Embryonic facial prominence (tissue), 1 donor: Measurements from ENCODE around the gene SLC26A1.

Experiments used
- DNase-seq: peaks from one replicate; pipeline ENCODE4 v3.0.0-alpha.2; 2016; ENCODE audit errors: extremely low spot score

The SLC26A1 gene

DNA sequence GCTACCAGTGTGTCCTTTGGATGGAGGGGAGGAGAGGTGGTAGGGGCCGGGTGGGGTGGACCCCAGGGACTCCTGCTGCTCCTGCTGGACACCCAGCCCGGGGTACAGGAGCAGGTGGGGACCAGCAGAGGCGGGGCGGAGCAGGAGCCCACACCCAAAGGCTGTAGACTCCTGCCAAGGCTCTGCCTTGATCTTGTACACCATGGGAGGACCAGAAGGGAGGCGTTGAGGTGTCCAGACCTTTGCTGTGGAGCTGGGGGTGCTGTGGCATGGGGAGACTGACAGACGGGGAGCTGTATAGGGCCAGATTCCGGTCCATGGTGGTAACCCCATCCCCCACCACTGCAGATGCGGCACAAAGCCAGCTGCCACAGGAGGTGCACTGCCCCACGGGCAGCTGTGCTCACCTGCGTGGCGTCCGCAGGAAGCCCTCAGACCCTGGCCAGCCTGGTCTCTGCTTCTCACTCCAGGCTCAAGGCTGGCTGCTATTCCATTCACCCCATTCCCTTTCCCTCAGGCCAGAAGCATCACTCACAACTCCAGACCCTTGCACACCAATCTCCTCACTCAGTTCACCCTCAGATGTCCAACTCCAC, 5.0 kb upstream of the SLC26A1 start:
- DNase-seq = no peak

DNA sequence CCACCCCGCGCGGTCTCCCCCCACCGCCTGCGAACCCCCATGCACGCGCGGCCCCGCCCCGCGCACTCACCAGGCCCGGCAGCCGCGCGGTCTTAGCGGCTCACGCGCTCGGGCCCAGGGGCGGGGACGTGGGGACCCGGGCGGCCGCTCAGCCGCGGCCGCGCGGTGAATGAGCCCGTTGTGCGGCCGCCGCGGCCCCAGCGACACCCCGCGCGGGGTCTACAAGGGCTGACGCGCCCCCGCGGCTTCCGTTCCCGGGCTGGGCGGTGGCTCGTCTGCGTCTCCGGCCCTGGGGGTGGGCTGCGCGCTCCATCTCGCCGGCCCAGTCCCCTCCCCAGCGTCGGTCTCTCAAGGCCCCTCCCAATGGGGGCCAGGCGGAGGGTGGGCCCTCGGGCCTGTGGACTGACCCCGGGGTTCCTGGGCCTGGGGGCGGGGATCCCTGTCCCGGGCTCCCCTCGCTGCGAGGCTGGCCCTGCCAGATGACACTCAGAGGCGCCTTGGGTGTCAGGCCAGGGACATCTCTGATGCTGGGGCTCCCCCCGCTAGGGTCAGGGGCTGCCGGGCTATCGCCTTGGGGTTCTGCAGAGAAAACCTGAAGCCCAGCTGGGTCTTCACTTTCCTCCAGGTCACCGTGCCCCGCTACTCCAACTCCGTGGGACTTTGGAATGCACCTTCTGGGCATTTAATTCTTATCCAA, 4.3 kb upstream of the SLC26A1 start:
- no peak for DNase-seq

DNA sequence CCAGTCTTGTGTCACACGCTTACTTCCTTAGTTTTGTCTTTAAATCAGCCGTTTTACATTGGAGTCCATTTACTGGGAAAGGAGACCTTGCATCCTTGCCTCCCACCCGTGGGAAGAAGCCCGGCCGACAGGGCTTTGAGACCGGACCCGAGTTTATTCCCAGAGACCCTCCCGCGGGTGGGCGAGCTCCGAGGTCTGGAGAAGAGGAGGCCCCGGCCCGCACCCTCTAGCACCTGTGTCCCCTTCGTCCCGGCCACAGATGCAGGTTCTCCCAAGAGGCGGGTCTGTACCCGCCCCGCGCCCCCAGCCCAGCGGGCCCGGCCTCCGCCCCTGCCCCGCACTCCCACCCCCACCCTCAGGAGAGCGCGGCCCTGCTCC, 3.8 kb upstream of the SLC26A1 start:
- DNase-seq = no peak

DNA sequence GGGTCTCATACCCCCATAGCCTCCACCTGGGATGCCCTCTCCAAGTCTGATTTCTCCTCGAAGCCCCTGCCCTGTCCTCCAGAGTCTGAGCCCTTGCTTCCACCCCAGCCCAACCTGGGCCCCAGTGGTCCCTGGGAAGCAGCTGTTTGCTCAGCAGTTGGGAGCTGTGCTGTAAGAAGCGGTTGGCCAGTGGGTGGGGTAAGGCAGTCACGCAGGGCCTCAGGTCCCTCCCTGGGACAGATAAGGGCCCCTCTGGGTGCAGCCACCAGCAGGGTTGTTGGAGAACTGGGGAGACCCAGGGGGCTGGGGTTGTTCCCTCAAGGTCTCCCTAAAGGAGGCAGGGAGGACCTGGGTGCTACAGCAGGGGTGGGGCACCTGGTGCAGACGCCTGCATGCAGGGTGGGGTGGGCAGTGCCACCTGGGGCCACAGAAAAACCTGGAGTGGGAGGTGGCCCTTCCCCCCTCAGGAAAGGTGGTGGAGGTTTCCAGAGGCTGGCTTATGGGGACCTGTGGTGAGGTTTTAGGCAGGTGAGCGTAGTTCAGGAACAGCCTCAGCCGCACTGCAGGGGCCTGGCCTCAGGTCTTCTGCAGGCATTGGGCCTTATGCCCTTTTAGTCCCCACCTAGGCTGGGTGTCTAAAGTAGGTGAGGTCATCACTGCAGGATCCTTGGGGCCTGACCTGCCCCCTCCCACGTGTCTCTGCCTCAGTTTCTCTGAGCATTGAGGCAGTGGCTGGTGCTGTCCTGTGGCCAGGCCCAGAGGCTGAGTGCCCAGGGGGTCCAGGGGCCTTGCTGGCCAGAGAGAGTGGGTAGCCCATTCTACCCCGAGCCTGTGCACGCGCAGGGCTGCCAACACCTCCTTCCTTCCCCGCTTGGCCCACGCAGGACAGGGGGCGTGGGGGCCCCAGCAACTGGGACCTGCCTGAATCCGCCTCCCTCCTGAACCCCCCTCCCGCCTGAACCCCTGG, 3.1 kb upstream of the SLC26A1 start:
- DNase-seq = no peak

DNA sequence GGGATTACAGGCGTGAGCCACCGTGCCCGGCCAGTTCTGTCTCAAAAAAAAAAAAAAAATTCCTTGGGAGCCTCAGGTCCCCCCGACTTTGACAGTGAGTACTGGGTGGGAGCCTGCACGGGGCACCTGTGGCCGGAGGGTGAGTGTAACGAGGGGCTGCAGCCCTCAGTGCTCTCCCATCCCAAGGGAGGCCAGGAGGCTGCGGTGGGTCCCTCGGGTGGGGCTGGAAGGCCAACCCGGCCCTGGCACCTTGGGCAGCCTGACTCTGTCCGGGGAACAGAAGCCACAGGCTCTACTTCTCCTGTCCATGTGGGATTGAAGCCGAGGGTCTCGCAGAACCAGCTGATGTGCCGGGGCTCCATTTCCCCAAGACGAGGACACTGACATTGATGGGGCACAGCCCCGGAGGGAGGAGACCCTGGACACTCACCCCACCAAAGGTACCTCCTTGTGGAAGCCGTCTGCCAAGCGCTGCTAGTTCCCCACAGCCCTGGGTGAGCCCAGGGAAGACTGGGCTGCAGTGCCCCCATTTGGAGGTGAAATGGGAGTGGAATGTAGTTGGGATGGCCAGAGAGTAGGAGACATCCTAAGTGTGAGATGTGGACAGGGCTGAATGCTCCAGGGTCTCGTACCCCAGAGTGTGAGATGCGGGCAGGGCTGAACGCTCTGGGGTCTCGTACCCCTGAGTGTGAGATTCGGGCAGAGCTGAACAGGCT, 2.3 kb upstream of the SLC26A1 start:
- DNase-seq = no peak

DNA sequence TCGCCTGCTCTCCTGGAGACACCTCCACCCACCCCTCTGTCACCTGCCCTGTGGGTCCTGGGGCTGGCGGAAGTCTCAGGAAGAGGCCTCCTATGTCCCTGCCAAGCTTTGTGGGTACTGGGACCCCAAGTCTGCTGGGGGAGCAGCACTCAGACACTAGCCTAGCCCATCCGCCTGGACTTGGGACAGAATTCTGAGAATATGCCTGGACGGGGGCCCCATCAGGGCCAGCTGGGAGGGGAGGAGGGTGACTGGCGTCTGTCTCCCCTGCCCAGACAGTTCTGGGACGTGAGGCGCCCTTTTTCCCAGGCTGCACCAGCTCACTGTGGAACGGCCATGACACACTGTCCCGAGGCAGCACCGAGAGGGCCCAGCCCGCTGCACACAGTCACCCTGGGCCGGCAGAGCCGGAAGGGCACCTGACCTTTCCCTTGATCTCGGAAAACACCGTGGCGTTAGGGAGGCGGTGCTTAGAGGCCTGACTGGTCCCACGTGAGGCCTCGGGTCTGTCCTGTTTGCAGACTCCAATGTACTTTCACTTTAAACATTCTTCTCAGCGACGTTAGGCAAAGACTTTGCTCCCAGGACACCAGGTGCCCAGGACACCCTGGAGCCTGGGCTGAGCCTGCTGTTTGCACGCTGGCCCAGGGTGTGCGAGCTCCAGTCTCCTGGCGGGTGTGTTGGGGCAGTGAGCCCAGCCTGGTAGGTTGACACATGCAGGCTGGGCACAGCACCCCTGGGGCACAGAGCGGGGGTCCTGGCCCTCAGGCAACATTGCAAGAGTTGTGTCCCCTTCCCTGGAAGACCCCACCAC, 700 bp downstream of the SLC26A1 start:
- DNase-seq = no peak

DNA sequence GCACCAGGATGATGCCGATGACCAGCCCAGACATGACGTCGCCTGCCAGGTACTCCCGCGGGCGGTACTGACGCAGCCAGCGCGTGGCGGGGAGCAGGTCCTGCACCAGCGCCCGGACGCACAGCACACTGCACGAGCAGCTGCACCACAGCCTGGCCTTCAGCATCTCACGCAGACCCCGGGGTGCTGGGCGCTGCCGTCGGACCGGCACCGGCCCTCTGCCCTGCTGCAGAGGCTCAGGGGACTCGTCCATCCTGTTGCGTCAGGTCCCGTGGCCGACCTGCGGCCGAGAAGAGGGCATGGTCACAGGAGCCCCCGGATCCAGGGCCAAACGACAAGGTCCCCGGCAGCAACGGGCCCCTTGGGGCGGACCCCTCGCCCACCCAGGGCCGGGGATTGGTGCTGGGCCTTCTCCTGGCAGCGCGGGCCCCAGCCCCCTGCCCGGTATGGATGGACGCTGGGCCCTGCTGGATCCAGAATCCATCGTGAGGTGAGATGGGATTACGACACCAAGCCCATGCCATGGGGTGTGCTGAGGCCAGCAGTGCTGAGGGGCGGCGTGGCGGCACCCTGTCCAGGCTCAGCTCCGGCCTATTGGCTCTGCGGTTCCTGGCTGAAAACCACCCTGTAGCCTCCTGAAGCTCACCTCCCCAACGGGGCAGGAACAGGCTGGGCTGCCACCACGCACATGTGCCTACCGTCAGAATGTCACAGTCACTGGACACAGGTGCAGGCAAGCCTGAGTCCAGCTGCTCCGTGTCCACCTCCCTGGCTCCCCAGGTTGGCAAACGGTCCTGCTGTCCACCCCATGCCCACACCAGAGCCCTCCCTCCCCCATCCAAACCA, 1.5 kb downstream of the SLC26A1 start:
- no peak for DNase-seq

DNA sequence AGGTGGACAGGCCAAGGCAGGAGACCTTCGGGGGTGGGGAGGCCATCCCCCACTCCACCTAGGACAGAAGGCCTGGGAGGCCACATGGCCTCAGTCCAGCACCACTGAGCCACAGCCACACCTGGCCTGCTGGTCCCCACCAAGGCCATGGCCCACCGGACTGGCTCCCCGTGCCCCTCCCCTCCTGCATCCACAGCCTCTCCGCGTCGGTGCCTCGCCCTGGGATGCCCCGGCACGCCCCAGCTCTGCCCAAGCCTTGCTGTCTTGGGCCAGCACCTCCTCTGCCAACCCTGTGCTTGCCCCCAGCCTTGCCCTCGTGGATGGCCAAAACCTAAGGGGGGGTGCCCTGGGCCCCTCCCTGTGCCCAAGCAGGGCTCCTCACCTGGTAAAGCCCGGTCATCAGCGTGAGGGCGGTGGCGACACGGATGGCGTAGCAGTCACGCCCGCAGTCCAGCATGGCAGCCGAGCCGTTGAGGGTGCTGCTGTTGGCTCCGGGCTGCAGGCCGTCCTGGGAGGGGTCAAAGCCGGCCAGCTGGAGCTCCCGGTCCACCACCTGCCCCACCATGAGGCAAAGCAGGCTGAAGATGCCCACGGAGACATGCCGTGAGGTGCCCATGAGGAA, 2.3 kb downstream of the SLC26A1 start:
- DNase-seq = no peak

DNA sequence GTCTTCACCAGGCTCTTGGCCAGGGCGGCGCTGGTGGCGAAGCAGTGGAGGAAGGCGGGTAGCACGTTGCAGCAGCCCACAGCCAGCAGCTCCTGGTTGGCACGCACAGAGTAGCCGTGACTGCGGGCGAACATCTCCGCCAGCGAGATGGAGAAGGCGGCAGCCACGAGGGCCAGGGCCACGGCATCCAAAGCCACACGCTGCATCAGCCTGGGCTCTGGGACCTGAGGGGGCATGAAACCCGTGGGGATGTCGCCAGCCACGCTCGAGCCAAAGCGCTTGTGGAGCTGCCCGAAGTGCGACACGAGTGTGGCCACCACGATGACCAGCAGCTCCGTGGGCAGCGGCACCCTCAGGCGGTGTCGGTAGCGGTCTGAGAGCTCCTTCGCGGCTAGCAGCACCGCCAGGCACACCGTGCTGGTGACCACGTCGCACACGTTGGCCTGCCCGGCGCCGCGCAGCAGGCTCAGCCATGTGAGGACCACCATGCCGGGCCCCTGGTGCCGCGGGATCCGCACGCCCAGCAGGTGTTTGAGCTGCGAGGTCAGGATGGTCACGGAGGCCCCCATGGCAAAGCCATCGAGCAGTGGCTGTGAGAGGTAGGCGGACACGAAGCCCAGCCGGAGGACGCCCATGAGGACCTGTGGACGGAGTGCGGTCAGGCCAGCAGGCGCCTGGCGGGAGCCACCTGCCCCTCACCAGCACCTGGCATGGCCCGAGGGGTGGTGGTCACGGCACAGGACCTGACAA, 3.3 kb downstream of the SLC26A1 start:
- no peak for DNase-seq

DNA sequence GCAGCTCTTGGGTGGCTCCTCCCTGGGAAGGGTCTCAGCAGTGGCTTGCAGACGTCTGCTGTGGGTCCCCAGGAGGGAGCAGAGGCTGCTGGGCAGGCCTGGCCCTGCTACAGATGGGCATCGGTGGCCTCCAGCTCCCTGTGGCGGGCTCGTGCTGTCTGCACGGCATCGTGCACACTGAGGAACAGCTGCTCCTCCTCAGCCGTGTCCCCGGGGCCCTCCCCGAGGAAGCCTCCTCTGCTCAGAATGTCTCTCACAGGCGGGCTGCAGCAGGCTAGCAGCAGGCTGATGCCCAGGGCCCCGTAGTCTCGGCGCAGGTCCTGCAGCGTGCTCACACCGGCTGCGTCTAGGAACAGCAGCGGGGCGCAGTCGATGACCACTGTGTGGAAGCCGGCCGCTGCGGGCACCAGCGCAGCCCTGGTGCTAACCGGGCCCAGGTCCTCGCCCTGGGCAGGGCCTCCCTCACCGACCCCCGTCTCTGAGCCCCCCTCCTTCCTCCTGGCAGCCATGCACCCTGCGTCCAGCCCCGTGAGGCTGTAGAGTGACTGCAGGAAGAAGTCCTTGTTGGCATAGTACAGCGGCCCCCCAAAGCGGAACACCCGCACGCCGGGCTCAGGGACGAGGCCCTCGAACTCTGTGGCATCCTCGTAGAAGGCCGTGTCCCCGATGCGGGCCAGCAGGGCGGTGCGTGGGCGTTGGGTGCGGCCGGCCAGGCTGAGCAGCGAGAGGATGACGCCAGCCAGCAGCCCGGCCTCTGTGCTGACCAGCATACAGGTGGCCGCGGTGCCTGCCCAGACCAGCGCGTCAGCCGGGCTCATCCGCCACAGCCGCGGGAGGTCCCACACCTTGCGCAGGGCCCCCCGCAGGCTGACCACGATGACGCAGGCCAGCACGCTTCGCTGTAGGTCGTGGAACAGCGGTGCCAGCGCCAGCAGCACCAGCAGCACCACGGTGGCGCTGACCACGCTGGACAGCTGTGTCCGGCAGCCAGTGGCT, 4.2 kb downstream of the SLC26A1 start:
- DNase-seq = no peak

DNA sequence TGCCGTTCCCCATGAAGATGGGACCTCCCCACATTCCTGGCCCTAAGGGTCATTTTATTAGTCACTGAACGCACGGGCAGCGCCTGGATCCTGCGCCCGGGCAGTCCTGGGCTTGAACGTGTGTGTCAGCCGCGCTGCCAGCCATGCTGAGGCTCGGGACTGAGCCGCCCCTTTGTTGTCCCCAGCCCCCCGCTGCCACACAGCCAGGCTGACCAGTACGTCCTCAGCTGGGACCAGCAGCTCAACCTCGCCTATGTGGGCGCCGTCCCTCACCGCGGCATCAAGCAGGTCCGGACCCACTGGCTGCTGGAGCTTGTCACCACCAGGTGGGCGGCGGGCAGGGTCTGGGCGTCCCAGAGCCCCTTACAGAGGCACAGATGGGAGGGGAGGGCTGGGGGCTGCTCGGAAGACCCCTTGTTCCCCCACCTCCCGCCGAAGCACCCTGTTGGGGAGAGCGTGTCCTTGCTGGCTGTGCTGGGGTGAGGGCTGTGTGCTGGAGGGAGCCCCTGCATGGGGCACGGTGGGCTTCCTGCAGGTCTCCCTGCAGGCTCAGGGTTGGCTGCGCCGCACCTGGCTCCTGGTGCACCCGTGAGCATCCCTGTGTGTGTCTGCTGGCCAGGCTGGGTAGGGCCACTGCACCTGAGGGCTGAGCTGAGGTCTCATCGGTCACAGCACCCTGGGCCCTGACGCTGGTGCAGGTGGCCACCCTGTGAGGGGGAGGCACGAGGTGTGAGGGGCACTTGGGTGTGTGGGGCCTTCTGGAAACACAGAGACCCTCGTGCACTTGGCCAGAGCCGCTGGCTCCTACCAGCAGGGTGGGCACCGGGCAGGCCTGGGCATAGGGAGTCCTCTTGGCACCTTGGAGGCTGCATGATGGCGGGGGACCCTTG, 5.3 kb downstream of the SLC26A1 start:
- no peak for DNase-seq

DNA sequence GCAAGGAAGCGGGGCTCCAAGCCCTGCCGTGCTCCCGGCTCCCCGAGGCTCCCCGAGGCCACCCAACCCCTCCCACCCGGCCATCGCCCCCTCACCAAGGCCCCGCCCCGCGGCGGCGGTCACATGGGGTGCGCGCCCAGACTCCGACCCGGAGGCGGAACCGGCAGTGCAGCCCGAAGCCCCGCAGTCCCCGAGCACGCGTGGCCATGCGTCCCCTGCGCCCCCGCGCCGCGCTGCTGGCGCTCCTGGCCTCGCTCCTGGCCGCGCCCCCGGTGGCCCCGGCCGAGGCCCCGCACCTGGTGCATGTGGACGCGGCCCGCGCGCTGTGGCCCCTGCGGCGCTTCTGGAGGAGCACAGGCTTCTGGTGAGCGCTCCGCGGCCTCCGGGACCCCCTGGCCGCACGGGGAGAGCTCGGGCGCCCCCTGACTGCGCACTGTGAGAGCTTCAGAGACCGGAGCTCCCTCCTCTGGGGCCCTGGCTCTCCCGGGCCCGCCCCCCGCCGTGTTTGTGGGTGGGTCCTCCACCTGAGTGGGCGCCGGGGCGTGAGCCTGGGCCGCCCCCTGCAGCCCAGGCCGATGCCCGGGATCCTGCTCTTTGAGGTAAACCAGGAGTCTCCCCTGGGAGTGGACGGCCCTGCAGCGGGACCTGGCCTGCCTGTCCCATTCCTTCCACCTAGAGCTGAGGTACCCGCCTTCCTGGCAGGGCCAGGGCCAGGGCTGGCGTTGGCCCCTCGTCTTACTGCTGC, 6.2 kb downstream of the SLC26A1 start, which contains the start of gene IDUA:
TSS of gene IDUA (plus strand) at position 166 of the 745 bp plus-strand sequence. CDS start at position 207, 41 bp downstream.
- peak; percentile 26 for DNase-seq

DNA sequence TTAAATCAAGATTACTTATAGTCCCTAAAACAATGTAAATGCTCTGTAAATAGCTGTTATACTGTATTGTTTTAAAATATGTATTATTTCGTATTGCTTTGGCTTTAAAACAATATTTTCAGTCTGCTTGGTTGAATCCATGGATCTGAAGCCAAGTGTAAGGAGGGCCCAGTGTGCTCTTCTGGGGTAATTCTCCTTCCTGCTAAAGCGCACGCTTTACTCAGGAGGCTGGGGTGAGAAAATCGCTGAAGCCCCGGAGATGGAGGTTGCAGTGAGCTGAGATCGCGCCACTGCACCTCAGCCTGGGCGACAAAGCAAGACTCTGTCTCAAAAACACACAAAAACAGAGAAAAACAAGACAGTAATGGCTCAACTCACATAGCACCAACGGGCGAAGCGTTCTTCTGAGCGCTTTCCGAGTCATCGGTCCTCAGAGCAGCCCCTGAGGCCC, 6.8 kb downstream of the SLC26A1 start:
- DNase-seq = no peak

DNA sequence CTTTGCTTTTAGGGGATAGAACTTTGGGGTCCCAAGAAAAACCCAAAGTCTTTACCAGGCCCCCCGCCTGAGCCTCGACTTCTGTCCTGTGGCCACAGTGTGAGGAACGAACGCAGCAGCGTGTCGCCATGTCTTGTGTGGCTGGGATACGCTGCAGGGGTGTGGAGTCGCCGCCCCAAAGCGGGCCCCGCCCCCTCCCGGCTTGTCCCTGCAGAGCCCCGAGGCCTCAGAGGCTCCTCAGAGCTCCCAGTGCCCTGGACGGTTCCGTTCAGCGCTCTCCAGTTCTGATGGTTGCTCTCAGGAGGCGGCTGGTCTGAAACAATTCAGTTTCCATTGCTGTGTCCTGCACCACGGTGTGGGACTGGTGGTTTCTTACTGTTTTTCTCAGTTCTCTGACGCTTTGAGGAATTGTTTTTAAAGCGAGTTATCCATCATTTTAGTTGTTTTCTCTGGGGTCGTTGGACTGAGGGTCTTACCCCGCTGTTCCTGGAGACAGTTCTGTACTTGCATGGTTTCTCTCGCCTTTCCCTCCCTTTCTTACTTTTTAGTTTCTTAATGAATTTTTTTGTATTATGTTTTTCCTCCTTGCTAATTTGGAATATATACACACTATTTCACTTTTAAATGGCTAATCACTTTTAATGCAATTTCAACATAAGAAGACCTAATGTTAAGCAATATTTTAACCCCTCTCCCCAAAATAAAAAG, 7.9 kb downstream of the SLC26A1 start:
- no peak for DNase-seq
